Calu3 (cell line): ENCODE results near the gene RSRC1. TPM values are rescaled to one million over a fixed set of nuclear protein-coding genes. Genes with fewer than 3 reads are reported as not detected.
A peak's percentile ranks its signal among the peaks of the same experiment; 100 is the strongest.

Experiments
- BruUV-seq: library from RNA; stranded (reverse); fragments of 400-500 nt; replicated peaks from 2 replicates; lab custom pipeline; 2021; lab: Mats Ljungman, UMichigan
- CTCF ChIA-PET: fragments of 300-600 bp; sonication (Branson Sonifier 250); formaldehyde crosslinking; loops from one replicate; lab custom pipeline; 2022; ENCODE audit warnings: antibody characterized with exemption; lab: Charles Lee
- DNase-seq: peaks from one replicate; pipeline ENCODE4 v3.0.0; 2022
- H3K27ac Mint-ChIP-seq: one replicate; pipeline ENCODE4 v1.8.0; 2022; ENCODE audit warnings: mixed read lengths; ENCODE audit not compliant: unreplicated experiment
- H3K27me3 Mint-ChIP-seq: one replicate; pipeline ENCODE4 v1.8.0; 2022; ENCODE audit warnings: mixed read lengths; ENCODE audit not compliant: unreplicated experiment
- H3K36me3 Mint-ChIP-seq: one replicate; pipeline ENCODE4 v1.8.0; 2022; ENCODE audit warnings: mild to moderate bottlenecking, moderate library complexity, mixed read lengths; ENCODE audit not compliant: insufficient read depth, unreplicated experiment
- H3K4me1 Mint-ChIP-seq: one replicate; pipeline ENCODE4 v1.8.0; 2022; ENCODE audit warnings: mild to moderate bottlenecking, low read depth, mixed read lengths; ENCODE audit not compliant: unreplicated experiment
- H3K4me3 Mint-ChIP-seq: one replicate; pipeline ENCODE4 v1.8.0; 2022; ENCODE audit warnings: mild to moderate bottlenecking, low read depth, moderate library complexity, mixed read lengths; ENCODE audit not compliant: unreplicated experiment
- H3K9me3 Mint-ChIP-seq: one replicate; pipeline ENCODE4 v1.8.0; 2022; ENCODE audit warnings: low read depth, mixed read lengths; ENCODE audit not compliant: unreplicated experiment
- CTCF ChIP-seq: fragments of 200-600 bp; IDR thresholded peaks from one replicate; pipeline ENCODE4 v1.8.0; 2022; ENCODE audit warnings: antibody characterized with exemption; ENCODE audit not compliant: unreplicated experiment
- intact Hi-C: fragments of 100-400 bp; cut with micrococcal nuclease; formaldehyde crosslinking; loops from one replicate; pipeline ENCODE4 v1.10.0; 2022; ENCODE audit not compliant: unreplicated experiment
- total RNA-seq: library from RNA; stranded (reverse); gene quantifications from 2 replicates; pipeline ENCODE4 v1.2.3, GENCODE V29; 2022

Gene RSRC1
- total RNA-seq, 1 experiment from 2014 or later = 81.3 TPM

GRCh38 chr3:158572766-158573060 is 462.8 kb downstream of the RSRC1 start:
- Mint-ChIP-seq H3K36me3 (peaks cover 26% of the 10 kb centered on the region), H3K27me3 (no peaks in the 10 kb centered on the region), H3K9me3 (no peaks in the 10 kb centered on the region), H3K4me3 (peak overlapping the region; percentile 83), H3K4me1 (peaks cover 13% of the 10 kb centered on the region), H3K27ac (peak overlapping the region; percentile 93)
- CTCF ChIA-PET = no interaction called here
- intact Hi-C loops = no loop called here
- no TSS peak for BruUV-seq
- DNase-seq = no peak
- TF ChIP-seq CTCF = no peak

GRCh38 chr3:158573714-158574113 is 463.8 kb downstream of the RSRC1 start:
- Mint-ChIP-seq H3K36me3 (peaks cover 26% of the 10 kb centered on the region), H3K4me1 (peaks cover 8% of the 10 kb centered on the region), H3K9me3 (no peaks in the 10 kb centered on the region), H3K27me3 (no peaks in the 10 kb centered on the region), H3K4me3 (no peak overlapping the region), H3K27ac (no peak overlapping the region)
- DNase-seq = no peak
- BruUV-seq = no TSS peak
- CTCF ChIA-PET = interaction anchor here (0.9 kb wide), 1 partner anchor 14 kb away, joined by 3 read pairs; no protein-coding TSS in a partner anchor
- TF ChIP-seq CTCF = no peak
- intact Hi-C loops = no loop called here

GRCh38 chr3:158574646-158575045 is 464.8 kb downstream of the RSRC1 start:
- DNase-seq = no peak
- TF ChIP-seq CTCF = no peak
- intact Hi-C loops = no loop called here
- H3K4me3 Mint-ChIP-seq = no peak overlapping the region
- H3K27ac Mint-ChIP-seq = no peak overlapping the region
- H3K27me3 Mint-ChIP-seq = no peaks in the 10 kb centered on the region
- no TSS peak for BruUV-seq
- CTCF ChIA-PET = no interaction called here
- H3K36me3 Mint-ChIP-seq = peaks cover 26% of the 10 kb centered on the region
- no peaks in the 10 kb centered on the region for H3K4me1 Mint-ChIP-seq
- H3K9me3 Mint-ChIP-seq = no peaks in the 10 kb centered on the region

- H3K4me1 Mint-ChIP-seq = peaks cover 11% of the 10 kb centered on the region
- no TSS peak for BruUV-seq
- no peak for DNase-seq
- CTCF ChIA-PET = no interaction called here
- intact Hi-C loops = no loop called here
- H3K36me3 Mint-ChIP-seq = no peaks in the 10 kb centered on the region
- H3K9me3 Mint-ChIP-seq = no peaks in the 10 kb centered on the region
- no peak overlapping the region for H3K4me3 Mint-ChIP-seq
- no peak for TF ChIP-seq CTCF
- no peaks in the 10 kb centered on the region for H3K27me3 Mint-ChIP-seq
- no peak overlapping the region for H3K27ac Mint-ChIP-seq
Measured at GRCh38 chr3:158590223-158590622, 480.3 kb downstream of the RSRC1 start.

Other genes starting within 250 kb of the RSRC1 start
- gene SHOX2, start 3.7 kb upstream of the RSRC1 start, total RNA-seq = 11.8 and 14.7 TPM in 2 replicates